ENCODE results near the gene TAF3. TPM values are rescaled to one million over a fixed set of nuclear protein-coding genes. Genes with fewer than 3 reads are reported as not detected.
"Not testable (repeated sequence)": the region's sequence is repeated elsewhere in the genome, so short reads cannot be mapped to it uniquely, and the experiment has no call there.

TAF3 gene
- total RNA-seq, result 10 to 100 TPM; 11.7 to 12.6 (median 12.4) TPM

GRCh38 chr10:7818295-7819120 lies at the start of gene TAF3:
TSS of gene TAF3 (plus strand) at chr10:7818505. CDS start at chr10:7818710, 205 bp downstream.
- Histone ChIP-seq H3K27me3 (no peaks in the 10 kb centered on the region), H3K27ac (peak within 1 kb of the TSS in 3 of 4 donors; percentile 60 to 84 (median 64)), H3K4me1 (peaks cover 0 to 34% (median 7%) of the 10 kb centered on the region in 4 donors), H3K36me3 (peaks cover 0 to 18% (median 0%) of the 10 kb centered on the region in 3 donors), H3K9me3 (no peaks in the 10 kb centered on the region), H3K4me3 (peak within 1 kb of the TSS; percentile 53 to 89 (median 80))
- 1% methylated on average over 39 to 68 of the region's 77 CpGs for WGBS, 2 donors
- TF ChIP-seq POLR2A (IDR thresholded peaks at IDR 0.05) (peak in 1 of 2 donors; percentile 46), EP300 (IDR thresholded peaks at IDR 0.05) (peak in 1 of 2 donors; percentile 93)
- TF ChIP-seq, protein P1, sequence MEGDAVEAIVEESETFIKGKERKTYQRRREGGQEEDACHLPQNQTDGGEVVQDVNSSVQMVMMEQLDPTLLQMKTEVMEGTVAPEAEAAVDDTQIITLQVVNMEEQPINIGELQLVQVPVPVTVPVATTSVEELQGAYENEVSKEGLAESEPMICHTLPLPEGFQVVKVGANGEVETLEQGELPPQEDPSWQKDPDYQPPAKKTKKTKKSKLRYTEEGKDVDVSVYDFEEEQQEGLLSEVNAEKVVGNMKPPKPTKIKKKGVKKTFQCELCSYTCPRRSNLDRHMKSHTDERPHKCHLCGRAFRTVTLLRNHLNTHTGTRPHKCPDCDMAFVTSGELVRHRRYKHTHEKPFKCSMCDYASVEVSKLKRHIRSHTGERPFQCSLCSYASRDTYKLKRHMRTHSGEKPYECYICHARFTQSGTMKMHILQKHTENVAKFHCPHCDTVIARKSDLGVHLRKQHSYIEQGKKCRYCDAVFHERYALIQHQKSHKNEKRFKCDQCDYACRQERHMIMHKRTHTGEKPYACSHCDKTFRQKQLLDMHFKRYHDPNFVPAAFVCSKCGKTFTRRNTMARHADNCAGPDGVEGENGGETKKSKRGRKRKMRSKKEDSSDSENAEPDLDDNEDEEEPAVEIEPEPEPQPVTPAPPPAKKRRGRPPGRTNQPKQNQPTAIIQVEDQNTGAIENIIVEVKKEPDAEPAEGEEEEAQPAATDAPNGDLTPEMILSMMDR (IDR thresholded peaks at IDR 0.05), result no peak
- peak; percentile 77 to 84 for DNase-seq (ENCODE audit: low spot score in 2 of 2)

- Histone ChIP-seq H3K27ac (no peak overlapping the region), H3K4me1 (no peaks in the 10 kb centered on the region), H3K9me3 (no peaks in the 10 kb centered on the region), H3K27me3 (no peaks in the 10 kb centered on the region), H3K4me3 (no peak overlapping the region), H3K36me3 (peaks cover 0 to 94% (median 10%) of the 10 kb centered on the region in 3 donors)
- TF ChIP-seq EP300 (IDR thresholded peaks at IDR 0.05), result no peak
- no peak for TF ChIP-seq POLR2A (IDR thresholded peaks at IDR 0.05)
- TF ChIP-seq, protein P1 (IDR thresholded peaks at IDR 0.05), result no peak
- DNase-seq (ENCODE audit: low spot score in 2 of 2), result no peak
- 76 to 77% methylated on average over 10 of the region's 10 CpGs for WGBS, 2 donors
These were observed 44.2 kb upstream of the TAF3 start for GRCh38 chr10:7773845-7774801.

- no peak overlapping the region for H3K4me3 ChIP-seq
- no peaks in the 10 kb centered on the region for H3K4me1 ChIP-seq
- no peaks in the 10 kb centered on the region for H3K9me3 ChIP-seq
- 93 to 100% methylated on average over 2 of the region's 2 CpGs for WGBS, 2 donors
- H3K36me3 ChIP-seq, result peaks cover 3 to 95% (median 10%) of the 10 kb centered on the region in 3 donors
- TF ChIP-seq, protein P1 (IDR thresholded peaks at IDR 0.05), result no peak
- no peak for TF ChIP-seq POLR2A (IDR thresholded peaks at IDR 0.05)
- TF ChIP-seq EP300 (IDR thresholded peaks at IDR 0.05), result no peak
- H3K27ac ChIP-seq, result no peak overlapping the region
- no peak for DNase-seq (ENCODE audit: low spot score in 2 of 2)
- no peaks in the 10 kb centered on the region for H3K27me3 ChIP-seq
These were observed 41.5 kb upstream of the TAF3 start for GRCh38 chr10:7776777-7777176.

DNA sequence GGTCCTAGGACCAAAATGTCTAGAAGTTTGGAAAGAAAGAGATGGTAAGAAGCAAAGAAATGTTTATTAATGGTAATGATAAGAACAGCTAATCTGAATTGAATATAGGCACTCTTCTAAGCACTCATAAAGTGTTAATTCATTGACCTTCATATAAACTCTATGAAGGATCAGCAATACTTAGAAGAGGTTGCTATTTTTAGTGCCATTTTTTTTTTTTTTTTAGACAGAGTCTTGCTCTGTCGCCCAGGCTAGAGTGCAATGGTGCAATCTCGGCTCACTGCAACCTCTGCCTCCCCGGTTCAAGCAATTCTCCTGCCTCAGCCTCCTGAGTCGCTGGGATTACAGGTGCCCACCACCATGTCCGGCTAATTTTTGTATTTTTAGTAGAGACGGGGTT lies 36.1 kb upstream of the TAF3 start:
- not testable (repeated sequence) for H3K9me3 ChIP-seq; H3K27me3 ChIP-seq; DNase-seq (ENCODE audit: low spot score in 2 of 2); H3K27ac ChIP-seq; H3K4me3 ChIP-seq
- 81 to 89% methylated on average over 6 of the region's 6 CpGs for WGBS, 2 donors
- Histone ChIP-seq H3K4me1 (peaks cover 0 to 32% (median 7%) of the 10 kb centered on the region in 4 donors), H3K36me3 (peaks cover 3 to 65% (median 10%) of the 10 kb centered on the region in 3 donors)

GRCh38 chr10:7786430-7786829 lies 31.9 kb upstream of the TAF3 start:
- no peaks in the 10 kb centered on the region for H3K27me3 ChIP-seq
- H3K36me3 ChIP-seq, result peaks cover 0 to 23% (median 0%) of the 10 kb centered on the region in 3 donors
- WGBS, 2 donors, result 77% methylated on average over 3 of the region's 3 CpGs
- no peak for DNase-seq (ENCODE audit: low spot score in 2 of 2)
- no peak overlapping the region for H3K27ac ChIP-seq
- H3K9me3 ChIP-seq, result no peaks in the 10 kb centered on the region
- H3K4me3 ChIP-seq, result peak overlapping the region in 2 of 4 donors; percentile 93
- TF ChIP-seq, protein P1 (IDR thresholded peaks at IDR 0.05), result no peak
- no peak for TF ChIP-seq POLR2A (IDR thresholded peaks at IDR 0.05)
- no peak for TF ChIP-seq EP300 (IDR thresholded peaks at IDR 0.05)
- H3K4me1 ChIP-seq, result peaks cover 4 to 61% (median 23%) of the 10 kb centered on the region in 4 donors
